HG02798 (cell line): ENCODE results near the gene DNAH3.
"Not testable (repeated sequence)": the region's sequence is repeated elsewhere in the genome, so short reads cannot be mapped to it uniquely, and the experiment has no call there.

Experiments used
- ATAC-seq: cut with Tn5 transposase; IDR thresholded peaks from one replicate; pipeline ENCODE4 v1.9.1; 2021; ENCODE audit warnings: mild to moderate bottlenecking; ENCODE audit not compliant: unreplicated experiment, poor library complexity

Gene DNAH3

GRCh38 chr16:21076186-21076883, 74.3 kb downstream of the DNAH3 start:
- ATAC-seq, result no peak

GRCh38 chr16:21075252-21075651, 75.4 kb downstream of the DNAH3 start:
- ATAC-seq, result no peak

- no peak for ATAC-seq
Observed at GRCh38 chr16:21072976-21073375, 77.7 kb downstream of the DNAH3 start.

GRCh38 chr16:21071741-21072140, 78.9 kb downstream of the DNAH3 start:
- ATAC-seq, result no peak

- ATAC-seq, result no peak
Observed at GRCh38 chr16:21070564-21070963, 80.1 kb downstream of the DNAH3 start.

- no peak for ATAC-seq
Observed at GRCh38 chr16:21069986-21070385, 80.7 kb downstream of the DNAH3 start.

- no peak for ATAC-seq
Observed at GRCh38 chr16:21064203-21064602, 86.4 kb downstream of the DNAH3 start.

- not testable (repeated sequence) for ATAC-seq
Observed at GRCh38 chr16:21063314-21063713, 87.3 kb downstream of the DNAH3 start.

GRCh38 chr16:21060027-21060510, 90.6 kb downstream of the DNAH3 start:
- ATAC-seq, result no peak

GRCh38 chr16:21057875-21058274, 92.8 kb downstream of the DNAH3 start:
- no peak for ATAC-seq

GRCh38 chr16:21056396-21056795, 94.2 kb downstream of the DNAH3 start:
- ATAC-seq, result no peak

- ATAC-seq, result not testable (repeated sequence)
Observed at GRCh38 chr16:21055738-21056137, 94.9 kb downstream of the DNAH3 start.

GRCh38 chr16:21053590-21053989, 97.1 kb downstream of the DNAH3 start:
- no peak for ATAC-seq

- ATAC-seq, result not testable (repeated sequence)
Observed at GRCh38 chr16:21048091-21048912, 102.3 kb downstream of the DNAH3 start.

GRCh38 chr16:21038197-21038596, 112.4 kb downstream of the DNAH3 start:
- no peak for ATAC-seq

- no peak for ATAC-seq
Observed at GRCh38 chr16:21037736-21038135, 112.9 kb downstream of the DNAH3 start.

GRCh38 chr16:21037168-21037567, 113.5 kb downstream of the DNAH3 start:
- no peak for ATAC-seq

- no peak for ATAC-seq
Observed at GRCh38 chr16:21036471-21036870, 114.2 kb downstream of the DNAH3 start.

- ATAC-seq, result no peak
Observed at GRCh38 chr16:21033704-21034103, 116.9 kb downstream of the DNAH3 start.

- no peak for ATAC-seq
Observed at GRCh38 chr16:21033264-21033663, 117.4 kb downstream of the DNAH3 start.

- no peak for ATAC-seq
Observed at GRCh38 chr16:21028728-21029127, 121.9 kb downstream of the DNAH3 start.
